HG02970 (cell line): ENCODE measurements around the gene RUFY1.
"Not testable (repeated sequence)": the region's sequence is repeated elsewhere in the genome, so short reads cannot be mapped to it uniquely, and the experiment has no call there.

Source experiments
- ATAC-seq: cut with Tn5 transposase; IDR thresholded peaks from one replicate; pipeline ENCODE4 v1.9.1; 2021; ENCODE audit warnings: mild to moderate bottlenecking, moderate library complexity, moderate number of reproducible peaks; ENCODE audit not compliant: unreplicated experiment, low FRiP score

Gene RUFY1

DNA sequence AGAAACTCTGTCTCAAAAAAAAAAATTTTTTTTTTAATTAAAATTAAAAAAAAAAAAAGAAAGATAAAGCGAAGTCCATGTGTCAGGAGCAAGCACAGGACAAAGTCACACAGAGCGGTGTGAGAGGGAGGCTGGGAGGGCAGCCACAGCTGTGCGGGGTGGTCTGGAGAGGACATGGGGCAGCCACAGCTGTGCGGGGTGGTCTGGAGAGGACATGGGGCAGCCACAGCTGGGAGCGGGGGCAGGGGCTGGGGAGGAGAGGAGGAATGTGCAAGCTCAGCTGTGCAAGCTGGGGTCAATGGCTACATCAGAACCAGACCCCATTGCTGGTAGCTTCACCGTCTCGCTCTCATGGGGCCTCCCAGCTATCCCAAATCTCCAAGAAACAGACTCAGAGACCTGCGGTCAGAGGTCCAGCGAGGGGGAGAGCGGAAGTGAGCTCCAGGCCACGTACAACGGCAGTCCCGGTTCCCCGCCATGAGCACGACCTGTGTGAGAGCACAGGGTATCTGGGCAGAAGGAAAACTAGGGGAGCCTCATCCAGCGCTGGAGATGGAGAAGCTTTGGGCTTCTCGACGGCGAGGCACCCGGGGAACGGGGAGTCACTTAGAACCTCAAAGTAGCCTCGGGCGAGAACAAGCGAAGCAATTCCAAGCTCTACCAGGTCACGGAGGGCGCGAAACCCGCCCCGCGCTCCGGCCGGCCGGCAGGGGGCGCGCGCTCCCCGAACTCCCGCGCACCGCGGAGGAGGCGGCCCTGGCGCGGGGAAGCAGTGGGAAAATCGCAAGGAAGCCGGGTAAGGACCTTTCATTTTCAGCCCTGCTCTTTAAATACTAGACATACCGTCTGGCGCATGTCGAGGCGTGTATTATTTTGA is 107.2 kb downstream of the RUFY1 start:
- ATAC-seq = peak; percentile 86

DNA sequence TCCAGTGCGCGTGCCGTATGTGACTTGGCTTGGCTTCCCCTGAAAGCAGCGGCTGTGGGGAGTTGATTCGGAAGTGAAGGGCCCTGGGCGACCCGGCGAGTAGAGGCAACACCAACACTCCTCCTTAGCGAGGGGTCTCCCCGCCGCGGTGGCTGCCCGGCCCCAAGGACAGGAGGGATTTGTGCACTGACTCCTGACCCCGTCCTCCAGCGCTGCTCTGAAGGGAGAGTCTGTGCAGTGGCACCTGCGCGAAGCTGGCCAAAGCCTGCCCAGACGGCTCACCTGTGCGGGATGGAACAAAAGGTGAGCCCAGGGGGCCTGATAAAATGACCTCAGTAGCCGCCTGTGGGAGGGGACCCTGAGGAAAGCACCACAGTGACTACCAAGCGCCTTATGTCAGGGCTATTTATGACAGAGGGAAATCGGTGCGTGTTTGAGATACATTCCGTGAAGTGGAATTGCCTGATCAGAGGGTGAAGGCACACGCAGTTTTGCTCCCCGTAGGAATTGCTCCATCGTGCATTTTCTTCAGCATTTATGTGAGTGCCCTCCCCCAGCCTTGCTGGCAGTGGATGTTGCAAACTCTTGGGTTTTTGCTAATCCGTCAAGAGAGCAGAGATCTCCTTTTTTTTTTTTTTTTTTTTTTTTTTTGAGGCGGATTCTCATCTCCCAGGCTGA is 108.0 kb downstream of the RUFY1 start:
- ATAC-seq = not testable (repeated sequence)
